ENCODE data around the gene GTF2A2. TPM values are rescaled to one million over a fixed set of nuclear protein-coding genes. Genes with fewer than 3 reads are reported as not detected.

GTF2A2 gene
- total and polyA plus RNA-seq, 10 of the 15 experiments (the other 5 are each of a cell fraction or from before 2014, with no cell fraction given) = 89.2 to 565 (median 137) TPM

DNA sequence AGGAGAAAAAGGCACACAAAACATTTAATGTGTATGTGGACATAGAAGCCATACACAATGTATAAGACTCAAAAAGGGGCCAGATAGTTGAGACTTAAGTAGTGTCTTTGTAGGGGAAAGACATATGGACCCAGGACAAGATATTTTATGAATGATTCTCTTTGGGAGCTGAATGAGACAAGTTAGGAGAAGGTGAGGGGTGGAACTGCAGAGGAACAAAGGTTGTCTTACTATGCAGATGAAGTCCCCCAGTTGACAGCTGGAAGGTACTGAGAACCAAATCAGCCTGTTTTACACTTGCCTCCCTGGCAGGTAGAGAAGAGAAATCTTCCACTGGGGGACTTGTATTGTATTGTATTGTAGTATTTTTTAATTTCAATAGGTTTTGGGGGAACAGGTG lies 60.7 kb downstream of the GTF2A2 start:
- H4K20me1 ChIP-seq (ENCODE audit: control insufficient read depth, insufficient read depth) = no peaks in the 10 kb centered on the region
- no peaks in the 10 kb centered on the region; the same call in 2 of the 3 replicates for H3K9me3 ChIP-seq (replicated peaks; ENCODE audit: control insufficient read depth, insufficient read depth, low read length)
- no TSS peak for BruUV-seq (replicated peaks)
- no peak overlapping the region for H3K27ac ChIP-seq (ENCODE audit: control insufficient read depth, insufficient read depth)
- ChIA-PET RAD21 (ENCODE audit: unreplicated experiment) (no interaction called here), POLR2A (no interaction called here), SMC1A (ENCODE audit: uncharacterized antibody, unreplicated experiment) (interaction anchor here (0.7 kb wide), 1 partner anchor 16 kb away, joined by 4 read pairs; no protein-coding TSS in a partner anchor), CTCF (interaction anchor here (0.6 kb wide), 1 partner anchor 622 kb away, joined by 3 read pairs; no protein-coding TSS in a partner anchor)
- FAIRE-seq (no peak), ATAC-seq (no peak), DNase-seq (ENCODE audit: low read depth, low spot score) (no peak)
- TF ChIP-seq, protein P1, sequence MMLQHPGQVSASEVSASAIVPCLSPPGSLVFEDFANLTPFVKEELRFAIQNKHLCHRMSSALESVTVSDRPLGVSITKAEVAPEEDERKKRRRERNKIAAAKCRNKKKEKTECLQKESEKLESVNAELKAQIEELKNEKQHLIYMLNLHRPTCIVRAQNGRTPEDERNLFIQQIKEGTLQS (IDR thresholded peaks at IDR 0.05; ENCODE audit: borderline replicate concordance, extremely low read depth, low read depth, low read length) = no peak
- TF ChIP-seq NRF1 (conservative IDR thresholded peaks at IDR 0.05; ENCODE audit: low read depth, low read length) = no peak
- no peak for TF ChIP-seq EED (IDR thresholded peaks at IDR 0.05; ENCODE audit: low read depth)
- TF ChIP-seq BCL11A (IDR thresholded peaks at IDR 0.05; ENCODE audit: low read depth, low read length) = no peak
- no peak for TF ChIP-seq SIX5 (IDR thresholded peaks at IDR 0.05; ENCODE audit: low read depth, low read length, severe bottlenecking)
- no peaks in the 10 kb centered on the region for H3K79me2 ChIP-seq (ENCODE audit: control insufficient read depth, insufficient read depth, low read length)
- H3K4me1 ChIP-seq (ENCODE audit: control insufficient read depth, insufficient read depth, low read length) = no peaks in the 10 kb centered on the region
- intact Hi-C loops (cut with micrococcal nuclease; ENCODE audit: unreplicated experiment) = no loop called here
- no peak overlapping the region for H3K9ac ChIP-seq (ENCODE audit: control insufficient read depth, insufficient read depth, low read length)
- H3K27me3 ChIP-seq (replicated peaks in 1 of 2; ENCODE audit: control insufficient read depth in 2 of 2, insufficient read depth in 2 of 2, low read length in 1 of 2) = no peaks in the 10 kb centered on the region
- in situ Hi-C loops (cut with MboI) = no loop called here
- no peak overlapping the region for H3K4me2 ChIP-seq (ENCODE audit: control insufficient read depth, insufficient read depth)
- H3K4me3 ChIP-seq = no peak overlapping the region
- no peaks in the 10 kb centered on the region for H3K36me3 ChIP-seq (ENCODE audit: control insufficient read depth in 2 of 2, insufficient read depth in 2 of 2, low read length in 1 of 2)
- H2AFZ ChIP-seq (ENCODE audit: control insufficient read depth, low read depth, low read length) = no peak overlapping the region

DNA sequence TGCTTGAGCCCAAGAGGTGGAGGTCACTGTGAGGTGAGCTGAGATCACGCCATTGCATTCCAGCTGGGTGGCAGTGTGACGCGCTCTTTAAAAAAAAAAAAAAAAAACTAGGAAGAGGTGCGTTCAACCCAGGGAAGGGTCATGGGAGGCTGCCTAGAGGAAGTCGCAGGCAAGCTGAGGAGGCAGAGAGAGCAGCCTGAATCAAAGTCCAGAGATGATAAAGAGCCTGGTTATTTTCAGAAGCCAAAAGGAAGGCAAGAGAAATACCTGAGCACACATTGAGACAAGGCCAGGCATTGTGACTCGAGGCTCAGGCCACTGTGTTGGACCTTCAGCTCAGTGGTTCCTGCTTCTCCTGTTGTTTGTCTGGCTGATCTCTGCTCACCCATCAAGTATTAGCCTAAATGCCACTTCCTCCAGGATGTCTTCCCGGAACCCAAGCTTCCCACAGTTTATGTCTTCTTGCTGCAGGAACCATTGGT lies 61.8 kb downstream of the GTF2A2 start:
- no peak for DNase-seq (ENCODE audit: low read depth, low spot score)
- H3K79me2 ChIP-seq (ENCODE audit: control insufficient read depth, insufficient read depth, low read length) = no peaks in the 10 kb centered on the region
- in situ Hi-C loops (cut with MboI) = no loop called here
- RAD21 ChIA-PET (ENCODE audit: unreplicated experiment) = no interaction called here
- peaks cover 6% of the 10 kb centered on the region; the same call in 1 of the 2 replicates for H3K4me1 ChIP-seq (ENCODE audit: control insufficient read depth, insufficient read depth, low read length)
- no peak overlapping the region for H2AFZ ChIP-seq (ENCODE audit: control insufficient read depth, low read depth, low read length)
- H3K4me2 ChIP-seq (ENCODE audit: control insufficient read depth, insufficient read depth) = no peak overlapping the region
- BruUV-seq (replicated peaks) = no TSS peak
- intact Hi-C loops (cut with micrococcal nuclease; ENCODE audit: unreplicated experiment) = no loop called here
- ATAC-seq = no peak
- SMC1A ChIA-PET (ENCODE audit: uncharacterized antibody, unreplicated experiment) = no interaction called here
- no peak overlapping the region for H3K27ac ChIP-seq (ENCODE audit: control insufficient read depth, insufficient read depth)
- no peaks in the 10 kb centered on the region for H3K9me3 ChIP-seq (replicated peaks; ENCODE audit: control insufficient read depth, insufficient read depth, low read length)
- FAIRE-seq = no peak
- CTCF ChIA-PET = no interaction called here
- 77% methylated on average over 7 of the region's 7 CpGs for WGBS (ENCODE audit: insufficient coverage, insufficient replicate concordance, low lambda C conversion rate, missing lambda C conversion rate)
- no peak overlapping the region for H3K9ac ChIP-seq (ENCODE audit: control insufficient read depth, insufficient read depth, low read length)
- no peaks in the 10 kb centered on the region for H3K36me3 ChIP-seq (ENCODE audit: control insufficient read depth in 2 of 2, insufficient read depth in 2 of 2, low read length in 1 of 2)
- no peak overlapping the region for H3K4me3 ChIP-seq
- no peaks in the 10 kb centered on the region for H4K20me1 ChIP-seq (ENCODE audit: control insufficient read depth, insufficient read depth)
- H3K27me3 ChIP-seq (replicated peaks in 1 of 2; ENCODE audit: control insufficient read depth in 2 of 2, insufficient read depth in 2 of 2, low read length in 1 of 2) = no peaks in the 10 kb centered on the region
- POLR2A ChIA-PET = no interaction called here
- no peak for TF ChIP-seq KLF5 (IDR thresholded peaks at IDR 0.05; ENCODE audit: partially characterized antibody)
- TF ChIP-seq CEBPB (IDR thresholded peaks at IDR 0.05; ENCODE audit: borderline replicate concordance in 1 of 2, low read depth in 2 of 2, low read length in 2 of 2) = no peak
- no peak for TF ChIP-seq SRF (IDR thresholded peaks at IDR 0.05; ENCODE audit: low read depth in 2 of 2, low read length in 2 of 2)
- TF ChIP-seq IKZF1 (conservative IDR thresholded peaks at IDR 0.05) = no peak
- TF ChIP-seq WRNIP1 (IDR thresholded peaks at IDR 0.05; ENCODE audit: borderline replicate concordance, low read depth, low read length) = no peak
- no peak for TF ChIP-seq TAF1 (IDR thresholded peaks at IDR 0.05; ENCODE audit: borderline replicate concordance, low read depth, low read length)
- TF ChIP-seq, protein P2, sequence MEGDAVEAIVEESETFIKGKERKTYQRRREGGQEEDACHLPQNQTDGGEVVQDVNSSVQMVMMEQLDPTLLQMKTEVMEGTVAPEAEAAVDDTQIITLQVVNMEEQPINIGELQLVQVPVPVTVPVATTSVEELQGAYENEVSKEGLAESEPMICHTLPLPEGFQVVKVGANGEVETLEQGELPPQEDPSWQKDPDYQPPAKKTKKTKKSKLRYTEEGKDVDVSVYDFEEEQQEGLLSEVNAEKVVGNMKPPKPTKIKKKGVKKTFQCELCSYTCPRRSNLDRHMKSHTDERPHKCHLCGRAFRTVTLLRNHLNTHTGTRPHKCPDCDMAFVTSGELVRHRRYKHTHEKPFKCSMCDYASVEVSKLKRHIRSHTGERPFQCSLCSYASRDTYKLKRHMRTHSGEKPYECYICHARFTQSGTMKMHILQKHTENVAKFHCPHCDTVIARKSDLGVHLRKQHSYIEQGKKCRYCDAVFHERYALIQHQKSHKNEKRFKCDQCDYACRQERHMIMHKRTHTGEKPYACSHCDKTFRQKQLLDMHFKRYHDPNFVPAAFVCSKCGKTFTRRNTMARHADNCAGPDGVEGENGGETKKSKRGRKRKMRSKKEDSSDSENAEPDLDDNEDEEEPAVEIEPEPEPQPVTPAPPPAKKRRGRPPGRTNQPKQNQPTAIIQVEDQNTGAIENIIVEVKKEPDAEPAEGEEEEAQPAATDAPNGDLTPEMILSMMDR (IDR thresholded peaks at IDR 0.05 in 2 of 3, conservative IDR thresholded peaks at IDR 0.05 in 1 of 3; ENCODE audit: control insufficient read depth in 2 of 3, extremely low read depth in 1 of 3, insufficient read depth in 1 of 3, low read depth in 3 of 3, low read length in 3 of 3) = no peak
- no peak for TF ChIP-seq MXI1 (IDR thresholded peaks at IDR 0.05; ENCODE audit: low read depth, low read length)
- TF ChIP-seq NFIC (IDR thresholded peaks at IDR 0.05; ENCODE audit: low read depth, low read length) = no peak
- TF ChIP-seq NR2C2 (IDR thresholded peaks at IDR 0.05; ENCODE audit: borderline replicate concordance, control insufficient read depth, insufficient read length, low read depth) = no peak
- no peak for TF ChIP-seq SP1 (IDR thresholded peaks at IDR 0.05; ENCODE audit: low read depth, low read length)
- no peak for TF ChIP-seq SREBF2 (IDR thresholded peaks at IDR 0.05; ENCODE audit: low read length)
